ENCODE measurements around the gene RAD21L1. TPM values are rescaled to one million over a fixed set of nuclear protein-coding genes. Genes with fewer than 3 reads are reported as not detected.

RAD21L1 gene
- polyA plus RNA-seq, 3 donors, result not detected

- no peak overlapping the region for H3K27ac ChIP-seq (ENCODE audit: low read depth in 1 of 2, low read length in 2 of 2)
- Mint-ChIP-seq H3K27ac (no peak overlapping the region), H3K4me1 (no peaks in the 10 kb centered on the region), H3K27me3 (ENCODE audit: low read depth in 3 of 3) (peaks cover 0 to 5% (median 5%) of the 10 kb centered on the region in 3 donors), H3K9me3 (no peaks in the 10 kb centered on the region), H3K36me3 (no peaks in the 10 kb centered on the region), H3K4me3 (no peak overlapping the region)
- 96% methylated on average over 8 of the region's 8 CpGs for WGBS (ENCODE audit: insufficient coverage)
- H3K79me2 ChIP-seq (ENCODE audit: insufficient read depth, low read length), result no peaks in the 10 kb centered on the region
- no peak for TF ChIP-seq CTCF (IDR thresholded peaks at IDR 0.05)
- DNase-seq, result no peak
- no peak overlapping the region for H3K4me3 ChIP-seq (replicated peaks in 1 of 3; ENCODE audit: low read depth in 2 of 3, low read length in 3 of 3)
- no peak overlapping the region for H3K9ac ChIP-seq (ENCODE audit: insufficient read depth, low read length, poor library complexity, severe bottlenecking)
- H3K4me1 ChIP-seq (ENCODE audit: control insufficient read depth in 1 of 2, insufficient read depth in 2 of 2, low read length in 2 of 2), result no peaks in the 10 kb centered on the region
- no peaks in the 10 kb centered on the region for H3K9me3 ChIP-seq (replicated peaks in 1 of 2; ENCODE audit: control insufficient read depth in 1 of 2, insufficient read depth in 1 of 2, low read length in 2 of 2)
- no peaks in the 10 kb centered on the region for H4K20me1 ChIP-seq (ENCODE audit: insufficient read depth, low read length)
- H3K36me3 ChIP-seq (replicated peaks in 1 of 2; ENCODE audit: control insufficient read depth in 1 of 2, insufficient read depth in 2 of 2, low read length in 2 of 2), result no peaks in the 10 kb centered on the region
- H3K4me2 ChIP-seq (replicated peaks; ENCODE audit: extremely low read depth, low read length, poor library complexity, severe bottlenecking), result no peak overlapping the region
- H2AFZ ChIP-seq (ENCODE audit: insufficient read depth, low read depth, low read length, poor library complexity, severe bottlenecking), result no peak overlapping the region
- intact Hi-C loops (cut with micrococcal nuclease), result no loop called here
- H3K27me3 ChIP-seq (ENCODE audit: control insufficient read depth in 2 of 2, insufficient read depth in 2 of 2, low read length in 2 of 2), result no peaks in the 10 kb centered on the region
Observed at GRCh38 chr20:1277529-1278322, 51.9 kb downstream of the RAD21L1 start.

GRCh38 chr20:1278993-1279392, 53.1 kb downstream of the RAD21L1 start:
- Mint-ChIP-seq H3K4me1 (no peaks in the 10 kb centered on the region), H3K4me3 (no peak overlapping the region), H3K27me3 (ENCODE audit: low read depth in 3 of 3) (peaks cover 0 to 5% (median 2%) of the 10 kb centered on the region in 3 donors), H3K9me3 (no peaks in the 10 kb centered on the region), H3K27ac (no peak overlapping the region), H3K36me3 (no peaks in the 10 kb centered on the region)
- no peak for DNase-seq
- H3K27me3 ChIP-seq (ENCODE audit: control insufficient read depth in 2 of 2, insufficient read depth in 2 of 2, low read length in 2 of 2), result no peaks in the 10 kb centered on the region
- no peaks in the 10 kb centered on the region for H3K9me3 ChIP-seq (replicated peaks in 1 of 2; ENCODE audit: control insufficient read depth in 1 of 2, insufficient read depth in 1 of 2, low read length in 2 of 2)
- no peak overlapping the region for H3K4me2 ChIP-seq (replicated peaks; ENCODE audit: extremely low read depth, low read length, poor library complexity, severe bottlenecking)
- TF ChIP-seq CTCF (IDR thresholded peaks at IDR 0.05), result no peak
- no peaks in the 10 kb centered on the region for H3K79me2 ChIP-seq (ENCODE audit: insufficient read depth, low read length)
- H3K9ac ChIP-seq (ENCODE audit: insufficient read depth, low read length, poor library complexity, severe bottlenecking), result no peak overlapping the region
- H3K27ac ChIP-seq (ENCODE audit: low read depth in 1 of 2, low read length in 2 of 2), result no peak overlapping the region
- intact Hi-C loops (cut with micrococcal nuclease), result no loop called here
- no peak overlapping the region for H2AFZ ChIP-seq (ENCODE audit: insufficient read depth, low read depth, low read length, poor library complexity, severe bottlenecking)
- H3K4me3 ChIP-seq (replicated peaks in 1 of 3; ENCODE audit: low read depth in 2 of 3, low read length in 3 of 3), result no peak overlapping the region
- no CpG with 5 or more reads among the region's 4 CpGs for WGBS (ENCODE audit: insufficient coverage)
- no peaks in the 10 kb centered on the region for H4K20me1 ChIP-seq (ENCODE audit: insufficient read depth, low read length)
- no peaks in the 10 kb centered on the region for H3K36me3 ChIP-seq (replicated peaks in 1 of 2; ENCODE audit: control insufficient read depth in 1 of 2, insufficient read depth in 2 of 2, low read length in 2 of 2)
- H3K4me1 ChIP-seq (ENCODE audit: control insufficient read depth in 1 of 2, insufficient read depth in 2 of 2, low read length in 2 of 2), result no peaks in the 10 kb centered on the region
